HG03457 (cell line): ENCODE measurements around the gene UHRF1.
"Not testable (repeated sequence)": the region's sequence is repeated elsewhere in the genome, so short reads cannot be mapped to it uniquely, and the experiment has no call there.

ENCODE experiments used
- ATAC-seq: cut with Tn5 transposase; IDR thresholded peaks from one replicate; pipeline ENCODE4 v1.9.1; 2021; ENCODE audit warnings: moderate number of reproducible peaks; ENCODE audit not compliant: unreplicated experiment

UHRF1 gene

GRCh38 chr19:4909156-4909896 is at the start of gene UHRF1:
UHRF1 (plus strand) TSS chr19:4909501; CDS start chr19:4910886, 1,385 bp downstream.
- ATAC-seq: peak; percentile 4

- ATAC-seq: no peak
Measured at GRCh38 chr19:4859697-4860096, 49.6 kb upstream of the UHRF1 start.

- ATAC-seq: no peak
Measured at GRCh38 chr19:4861147-4861546, 48.2 kb upstream of the UHRF1 start.

GRCh38 chr19:4866595-4867424 is 42.5 kb upstream of the UHRF1 start:
- ATAC-seq: no peak

GRCh38 chr19:4867534-4868285 is 41.6 kb upstream of the UHRF1 start, which contains the start of gene PLIN3:
PLIN3 (minus strand) TSS chr19:4867667; CDS start chr19:4861394, 6,273 bp downstream.
- ATAC-seq: peak; percentile 60

GRCh38 chr19:4868286-4868834 is 40.9 kb upstream of the UHRF1 start:
- ATAC-seq: no peak

GRCh38 chr19:4870025-4870700 is 39.1 kb upstream of the UHRF1 start:
- no peak for ATAC-seq

GRCh38 chr19:4871711-4872110 is 37.6 kb upstream of the UHRF1 start:
- no peak for ATAC-seq

- no peak for ATAC-seq
Measured at GRCh38 chr19:4873930-4874329, 35.4 kb upstream of the UHRF1 start.

- ATAC-seq: no peak
Measured at GRCh38 chr19:4877753-4878490, 31.4 kb upstream of the UHRF1 start.

GRCh38 chr19:4878491-4878968 is 30.8 kb upstream of the UHRF1 start:
- ATAC-seq: no peak

GRCh38 chr19:4879041-4879440 is 30.3 kb upstream of the UHRF1 start:
- ATAC-seq: no peak

GRCh38 chr19:4882874-4883273 is 26.4 kb upstream of the UHRF1 start:
- ATAC-seq: not testable (repeated sequence)

GRCh38 chr19:4884993-4885392 is 24.3 kb upstream of the UHRF1 start:
- not testable (repeated sequence) for ATAC-seq

GRCh38 chr19:4887803-4888202 is 21.5 kb upstream of the UHRF1 start:
- ATAC-seq: not testable (repeated sequence)

- no peak for ATAC-seq
Measured at GRCh38 chr19:4889034-4889815, 20.1 kb upstream of the UHRF1 start.

GRCh38 chr19:4891066-4891465 is 18.2 kb upstream of the UHRF1 start:
- ATAC-seq: no peak

- ATAC-seq: not testable (repeated sequence)
Measured at GRCh38 chr19:4892962-4893361, 16.3 kb upstream of the UHRF1 start.

GRCh38 chr19:4896372-4896771 is 12.9 kb upstream of the UHRF1 start:
- ATAC-seq: no peak
